ENCODE measurements around the gene STIM2. TPM values are rescaled to one million over a fixed set of nuclear protein-coding genes. Genes with fewer than 3 reads are reported as not detected.
"Not testable (repeated sequence)": the region's sequence is repeated elsewhere in the genome, so short reads cannot be mapped to it uniquely, and the experiment has no call there.

STIM2 gene
- total RNA-seq = 10 to 100 TPM; 23.2 to 24.5 TPM
- 20.2 TPM for polyA plus RNA-seq (2013, experiment 1 of 2)
- polyA plus RNA-seq (2013, experiment 2 of 2) = 19.0 TPM
- long read RNA-seq, experiment 1, partial matches to known transcripts = 1 of 5 reads
- long read RNA-seq, experiment 1, other reads (novel, unspliced or antisense) = 4 of 5 reads
- long read RNA-seq, experiment 2, full-length matches to known transcripts = 16 of 24 reads
- long read RNA-seq, experiment 2, partial matches to known transcripts = 2 of 24 reads
- long read RNA-seq, experiment 2, other reads (novel, unspliced or antisense) = 6 of 24 reads
- long read RNA-seq, experiment 3, full-length matches to known transcripts = 2 of 13 reads
- long read RNA-seq, experiment 3, partial matches to known transcripts = 3 of 13 reads
- long read RNA-seq, experiment 3, other reads (novel, unspliced or antisense) = 8 of 13 reads
- long read RNA-seq, experiment 4, partial matches to known transcripts = 0 of 1 reads
- long read RNA-seq, experiment 4, other reads (novel, unspliced or antisense) = 1 of 1 reads

GRCh38 chr4:26860157-26860921 lies at the start of gene STIM2:
Gene STIM2 (plus strand): TSS chr4:26860841.
- Mint-ChIP-seq H3K4me3 (peak within 1 kb of the TSS; percentile 87), H3K4me1 (peaks cover 49% of the 10 kb centered on the region), H3K27me3 (ENCODE audit: insufficient read depth) (no peaks in the 10 kb centered on the region), H3K9me3 (no peaks in the 10 kb centered on the region), H3K27ac (peak within 1 kb of the TSS; percentile 94), H3K36me3 (ENCODE audit: low read depth) (no peaks in the 10 kb centered on the region)
- peak within 1 kb of the TSS; percentile 74 for H3K27ac ChIP-seq (ENCODE audit: low read depth, low read length)
- H3K4me1 ChIP-seq (ENCODE audit: control insufficient read depth, insufficient read depth, low read length) = peaks cover 13% of the 10 kb centered on the region
- DNase-seq = peak; percentile 99
- WGBS, 2 experiments (ENCODE audit: insufficient coverage in 1 of 2, insufficient read length in 1 of 2) = 0 to 2% methylated on average over 21 to 67 of the region's 74 CpGs
- TF ChIP-seq, protein P1, sequence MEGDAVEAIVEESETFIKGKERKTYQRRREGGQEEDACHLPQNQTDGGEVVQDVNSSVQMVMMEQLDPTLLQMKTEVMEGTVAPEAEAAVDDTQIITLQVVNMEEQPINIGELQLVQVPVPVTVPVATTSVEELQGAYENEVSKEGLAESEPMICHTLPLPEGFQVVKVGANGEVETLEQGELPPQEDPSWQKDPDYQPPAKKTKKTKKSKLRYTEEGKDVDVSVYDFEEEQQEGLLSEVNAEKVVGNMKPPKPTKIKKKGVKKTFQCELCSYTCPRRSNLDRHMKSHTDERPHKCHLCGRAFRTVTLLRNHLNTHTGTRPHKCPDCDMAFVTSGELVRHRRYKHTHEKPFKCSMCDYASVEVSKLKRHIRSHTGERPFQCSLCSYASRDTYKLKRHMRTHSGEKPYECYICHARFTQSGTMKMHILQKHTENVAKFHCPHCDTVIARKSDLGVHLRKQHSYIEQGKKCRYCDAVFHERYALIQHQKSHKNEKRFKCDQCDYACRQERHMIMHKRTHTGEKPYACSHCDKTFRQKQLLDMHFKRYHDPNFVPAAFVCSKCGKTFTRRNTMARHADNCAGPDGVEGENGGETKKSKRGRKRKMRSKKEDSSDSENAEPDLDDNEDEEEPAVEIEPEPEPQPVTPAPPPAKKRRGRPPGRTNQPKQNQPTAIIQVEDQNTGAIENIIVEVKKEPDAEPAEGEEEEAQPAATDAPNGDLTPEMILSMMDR (conservative IDR thresholded peaks at IDR 0.05) = peak; percentile 59
- H3K9ac ChIP-seq (ENCODE audit: extremely low read depth, low read length, poor library complexity, severe bottlenecking) = peak within 1 kb of the TSS; percentile 24
- H3K9me3 ChIP-seq (ENCODE audit: control insufficient read depth, low read length) = no peaks in the 10 kb centered on the region
- peak within 1 kb of the TSS; percentile 96 for H3K4me3 ChIP-seq (ENCODE audit: low read length)
- no peaks in the 10 kb centered on the region for H3K36me3 ChIP-seq (ENCODE audit: control insufficient read depth, insufficient read depth, low read length)
- no peaks in the 10 kb centered on the region for H3K27me3 ChIP-seq (ENCODE audit: control insufficient read depth, insufficient read depth, low read length, poor library complexity, severe bottlenecking)

- DNase-seq; H3K9ac ChIP-seq (ENCODE audit: extremely low read depth, low read length, poor library complexity, severe bottlenecking); H3K4me1 Mint-ChIP-seq; H3K4me1 ChIP-seq (ENCODE audit: control insufficient read depth, insufficient read depth, low read length); H3K27me3 ChIP-seq (ENCODE audit: control insufficient read depth, insufficient read depth, low read length, poor library complexity, severe bottlenecking); H3K9me3 ChIP-seq (ENCODE audit: control insufficient read depth, low read length); H3K4me3 Mint-ChIP-seq; H3K36me3 ChIP-seq (ENCODE audit: control insufficient read depth, insufficient read depth, low read length); H3K9me3 Mint-ChIP-seq; H3K36me3 Mint-ChIP-seq (ENCODE audit: low read depth); H3K27me3 Mint-ChIP-seq (ENCODE audit: insufficient read depth); H3K4me3 ChIP-seq (ENCODE audit: low read length); H3K27ac Mint-ChIP-seq; H3K27ac ChIP-seq (ENCODE audit: low read depth, low read length): not testable (repeated sequence)
- WGBS, 2 experiments (ENCODE audit: insufficient coverage in 1 of 2, insufficient read length in 1 of 2) = 95% methylated on average over 3 to 4 of the region's 4 CpGs
Measured at GRCh38 chr4:26811571-26811970, 49.1 kb upstream of the STIM2 start.

- Mint-ChIP-seq H3K27ac (no peak overlapping the region), H3K4me1 (no peaks in the 10 kb centered on the region), H3K27me3 (ENCODE audit: insufficient read depth) (peaks cover 1% of the 10 kb centered on the region), H3K4me3 (no peak overlapping the region), H3K36me3 (ENCODE audit: low read depth) (no peaks in the 10 kb centered on the region), H3K9me3 (no peaks in the 10 kb centered on the region)
- no peak for DNase-seq
- no peak overlapping the region for H3K4me3 ChIP-seq (ENCODE audit: low read length)
- no peaks in the 10 kb centered on the region for H3K9me3 ChIP-seq (ENCODE audit: control insufficient read depth, low read length)
- H3K27me3 ChIP-seq (ENCODE audit: control insufficient read depth, insufficient read depth, low read length, poor library complexity, severe bottlenecking) = no peaks in the 10 kb centered on the region
- no peaks in the 10 kb centered on the region for H3K4me1 ChIP-seq (ENCODE audit: control insufficient read depth, insufficient read depth, low read length)
- H3K36me3 ChIP-seq (ENCODE audit: control insufficient read depth, insufficient read depth, low read length) = no peaks in the 10 kb centered on the region
- H3K27ac ChIP-seq (ENCODE audit: low read depth, low read length) = no peak overlapping the region
- WGBS, 2 experiments (ENCODE audit: insufficient coverage in 1 of 2, insufficient read length in 1 of 2) = 70 to 81% methylated on average over 2 to 6 of the region's 6 CpGs
- TF ChIP-seq, protein P1 (conservative IDR thresholded peaks at IDR 0.05) = no peak
- H3K9ac ChIP-seq (ENCODE audit: extremely low read depth, low read length, poor library complexity, severe bottlenecking) = no peak overlapping the region
Measured at GRCh38 chr4:26812049-26812714, 48.5 kb upstream of the STIM2 start.
